Measurements from ENCODE around the gene MPPED1. TPM values are rescaled to one million over a fixed set of nuclear protein-coding genes. Genes with fewer than 3 reads are reported as not detected.

The MPPED1 gene
- total RNA-seq, 1 donor from 2014 or later = not detected

DNA sequence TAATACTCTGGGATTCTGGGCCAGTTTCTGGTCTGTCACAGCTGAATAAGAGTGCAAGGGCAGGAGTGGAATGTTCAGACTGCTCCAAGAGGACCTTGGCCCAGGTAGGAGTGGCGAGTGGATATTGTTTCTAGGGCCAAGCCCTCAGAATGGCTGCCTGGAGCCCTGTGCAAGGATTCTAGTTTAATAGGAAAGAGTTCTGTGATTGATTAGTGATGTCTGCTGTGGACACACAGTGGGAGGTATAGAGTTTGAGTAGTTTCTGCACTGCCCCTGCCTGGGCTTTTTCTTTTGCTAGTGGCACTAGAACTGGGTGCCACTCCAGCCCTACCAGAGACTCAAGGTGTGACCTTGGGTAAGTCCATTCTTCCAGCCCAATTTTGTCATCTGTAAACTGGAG is 9.7 kb upstream of the MPPED1 start:
- Mint-ChIP-seq H3K36me3 (ENCODE audit: low read depth, unreplicated experiment) (no peaks in the 10 kb centered on the region), H3K27me3 (ENCODE audit: low read depth, unreplicated experiment) (peaks cover 67% of the 10 kb centered on the region), H3K4me3 (ENCODE audit: unreplicated experiment) (no peak overlapping the region), H3K4me1 (ENCODE audit: low read depth, unreplicated experiment) (no peaks in the 10 kb centered on the region), H3K27ac (ENCODE audit: unreplicated experiment) (no peak overlapping the region), H3K9me3 (ENCODE audit: unreplicated experiment) (peaks cover 15% of the 10 kb centered on the region)
- Histone ChIP-seq H4K20me1 (ENCODE audit: insufficient read depth, low read length) (no peaks in the 10 kb centered on the region), H3K9ac (ENCODE audit: low read length) (no peak overlapping the region), H3K4me2 (ENCODE audit: low read length) (no peak overlapping the region), H3K27me3 (ENCODE audit: insufficient read depth, low read length) (no peaks in the 10 kb centered on the region), H3K36me3 (ENCODE audit: insufficient read depth, low read length) (no peaks in the 10 kb centered on the region), H3K27ac (ENCODE audit: low read depth, low read length) (no peak overlapping the region), H3K4me1 (ENCODE audit: insufficient read depth, low read length) (no peaks in the 10 kb centered on the region), H3K9me3 (ENCODE audit: insufficient read depth, low read depth, low read length) (no peaks in the 10 kb centered on the region), H3K4me3 (ENCODE audit: insufficient read depth, low read depth, low read length) (no peak overlapping the region), H3K79me2 (ENCODE audit: insufficient read depth, low read length) (no peaks in the 10 kb centered on the region), H2AFZ (ENCODE audit: low read depth, low read length) (no peak overlapping the region)
- FAIRE-seq (no peak), DNase-seq (ENCODE audit: low read depth) (no peak)
- TF ChIP-seq EZH2 (IDR thresholded peaks at IDR 0.05; ENCODE audit: insufficient read depth, low read length) = no peak

DNA sequence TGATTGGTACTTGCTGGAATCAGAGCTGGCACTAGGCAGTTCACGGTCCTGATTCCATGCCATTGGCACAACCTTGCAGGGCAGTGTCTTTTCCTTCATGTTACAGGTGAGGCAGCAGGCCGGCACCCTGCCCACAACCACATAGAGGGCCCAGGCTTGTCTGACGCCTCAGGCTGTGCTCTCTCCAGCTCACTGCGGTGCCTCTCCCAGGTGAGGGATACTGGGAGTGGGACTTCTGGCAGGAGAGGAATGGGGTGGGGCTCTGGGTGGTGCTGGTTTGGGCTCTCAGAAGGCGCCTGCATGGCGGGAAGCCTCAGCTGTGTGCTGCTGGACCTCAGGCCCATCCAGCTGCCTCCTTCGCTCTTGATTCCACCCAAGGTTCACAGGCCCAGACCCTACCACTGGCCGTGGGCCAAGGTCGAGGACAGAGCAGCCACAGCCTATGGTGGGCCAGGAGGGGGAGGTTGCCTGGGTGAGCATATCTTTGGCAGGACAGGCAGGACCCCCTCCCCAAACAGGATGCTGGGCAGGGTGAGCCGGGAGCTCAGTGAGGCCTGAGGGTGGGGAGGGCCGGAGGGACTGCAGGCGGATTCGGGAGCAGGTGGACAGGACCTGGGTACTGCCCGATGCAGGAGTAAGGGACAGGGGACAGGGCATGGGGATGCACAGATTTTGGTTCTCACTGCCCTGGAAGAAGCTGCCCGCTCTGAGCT is 7.0 kb upstream of the MPPED1 start:
- H3K9me3 ChIP-seq (ENCODE audit: insufficient read depth, low read depth, low read length) = no peaks in the 10 kb centered on the region
- H3K4me3 Mint-ChIP-seq (ENCODE audit: unreplicated experiment) = no peak overlapping the region
- H3K27ac Mint-ChIP-seq (ENCODE audit: unreplicated experiment) = no peak overlapping the region
- peaks cover 7% of the 10 kb centered on the region for H3K27me3 ChIP-seq (ENCODE audit: insufficient read depth, low read length)
- TF ChIP-seq, protein P1, sequence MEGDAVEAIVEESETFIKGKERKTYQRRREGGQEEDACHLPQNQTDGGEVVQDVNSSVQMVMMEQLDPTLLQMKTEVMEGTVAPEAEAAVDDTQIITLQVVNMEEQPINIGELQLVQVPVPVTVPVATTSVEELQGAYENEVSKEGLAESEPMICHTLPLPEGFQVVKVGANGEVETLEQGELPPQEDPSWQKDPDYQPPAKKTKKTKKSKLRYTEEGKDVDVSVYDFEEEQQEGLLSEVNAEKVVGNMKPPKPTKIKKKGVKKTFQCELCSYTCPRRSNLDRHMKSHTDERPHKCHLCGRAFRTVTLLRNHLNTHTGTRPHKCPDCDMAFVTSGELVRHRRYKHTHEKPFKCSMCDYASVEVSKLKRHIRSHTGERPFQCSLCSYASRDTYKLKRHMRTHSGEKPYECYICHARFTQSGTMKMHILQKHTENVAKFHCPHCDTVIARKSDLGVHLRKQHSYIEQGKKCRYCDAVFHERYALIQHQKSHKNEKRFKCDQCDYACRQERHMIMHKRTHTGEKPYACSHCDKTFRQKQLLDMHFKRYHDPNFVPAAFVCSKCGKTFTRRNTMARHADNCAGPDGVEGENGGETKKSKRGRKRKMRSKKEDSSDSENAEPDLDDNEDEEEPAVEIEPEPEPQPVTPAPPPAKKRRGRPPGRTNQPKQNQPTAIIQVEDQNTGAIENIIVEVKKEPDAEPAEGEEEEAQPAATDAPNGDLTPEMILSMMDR (IDR thresholded peaks at IDR 0.05; ENCODE audit: insufficient read depth, low read depth, low read length) = no peak
- TF ChIP-seq EZH2 (IDR thresholded peaks at IDR 0.05; ENCODE audit: insufficient read depth, low read length) = no peak
- H3K27ac ChIP-seq (ENCODE audit: low read depth, low read length) = no peak overlapping the region
- H3K79me2 ChIP-seq (ENCODE audit: insufficient read depth, low read length) = no peaks in the 10 kb centered on the region
- peaks cover 8% of the 10 kb centered on the region for H3K9me3 Mint-ChIP-seq (ENCODE audit: unreplicated experiment)
- H3K36me3 ChIP-seq (ENCODE audit: insufficient read depth, low read length) = no peaks in the 10 kb centered on the region
- peaks cover 67% of the 10 kb centered on the region for H3K27me3 Mint-ChIP-seq (ENCODE audit: low read depth, unreplicated experiment)
- no peaks in the 10 kb centered on the region for H3K4me1 ChIP-seq (ENCODE audit: insufficient read depth, low read length)
- no peaks in the 10 kb centered on the region for H3K36me3 Mint-ChIP-seq (ENCODE audit: low read depth, unreplicated experiment)
- H3K4me1 Mint-ChIP-seq (ENCODE audit: low read depth, unreplicated experiment) = no peaks in the 10 kb centered on the region
- no peak overlapping the region for H3K4me3 ChIP-seq (ENCODE audit: insufficient read depth, low read depth, low read length)
- H2AFZ ChIP-seq (ENCODE audit: low read depth, low read length) = no peak overlapping the region
- no peak overlapping the region for H3K4me2 ChIP-seq (ENCODE audit: low read length)
- no peaks in the 10 kb centered on the region for H4K20me1 ChIP-seq (ENCODE audit: insufficient read depth, low read length)
- H3K9ac ChIP-seq (ENCODE audit: low read length) = no peak overlapping the region
- DNase-seq (ENCODE audit: low read depth) (no peak), FAIRE-seq (no peak)

DNA sequence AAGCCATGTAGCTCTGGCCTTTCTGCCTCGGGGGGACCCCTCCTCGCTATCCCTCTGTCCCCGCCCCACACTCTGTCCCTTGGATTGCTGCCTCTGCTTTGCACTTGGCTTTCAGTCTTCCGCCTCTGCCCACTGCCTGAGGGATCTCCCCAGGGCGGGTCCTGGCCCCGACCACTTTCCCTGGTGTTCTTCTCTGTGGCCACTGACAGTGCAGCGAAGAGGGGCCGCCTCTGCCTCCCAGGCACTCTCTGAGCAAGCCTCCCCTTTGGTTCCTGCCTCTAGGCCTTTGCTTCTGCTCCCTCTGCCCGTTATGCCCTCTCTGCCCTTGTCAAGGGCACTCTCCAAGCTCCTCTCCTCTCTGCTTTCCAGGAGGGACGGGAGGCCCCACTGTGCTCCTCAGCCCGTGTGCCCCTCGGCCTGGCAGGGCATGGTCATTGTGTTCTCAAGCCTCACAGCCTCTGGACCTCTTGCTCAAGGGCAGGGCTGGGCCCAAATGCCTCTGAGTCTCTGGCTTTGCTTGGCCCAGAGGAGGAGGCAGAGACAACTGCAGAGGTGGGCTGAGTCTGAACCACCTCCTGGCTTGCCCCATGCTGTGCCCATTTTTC is 5.5 kb upstream of the MPPED1 start:
- no peaks in the 10 kb centered on the region for H3K79me2 ChIP-seq (ENCODE audit: insufficient read depth, low read length)
- Mint-ChIP-seq H3K27me3 (ENCODE audit: low read depth, unreplicated experiment) (peaks cover 73% of the 10 kb centered on the region), H3K27ac (ENCODE audit: unreplicated experiment) (no peak overlapping the region), H3K4me3 (ENCODE audit: unreplicated experiment) (no peak overlapping the region), H3K4me1 (ENCODE audit: low read depth, unreplicated experiment) (no peaks in the 10 kb centered on the region), H3K36me3 (ENCODE audit: low read depth, unreplicated experiment) (no peaks in the 10 kb centered on the region), H3K9me3 (ENCODE audit: unreplicated experiment) (peaks cover 4% of the 10 kb centered on the region)
- H3K27ac ChIP-seq (ENCODE audit: low read depth, low read length) = no peak overlapping the region
- H3K4me3 ChIP-seq (ENCODE audit: insufficient read depth, low read depth, low read length) = no peak overlapping the region
- H3K4me2 ChIP-seq (ENCODE audit: low read length) = no peak overlapping the region
- TF ChIP-seq EZH2 (IDR thresholded peaks at IDR 0.05; ENCODE audit: insufficient read depth, low read length) = no peak
- TF ChIP-seq, protein P1 (IDR thresholded peaks at IDR 0.05; ENCODE audit: insufficient read depth, low read depth, low read length) = no peak
- H3K4me1 ChIP-seq (ENCODE audit: insufficient read depth, low read length) = no peaks in the 10 kb centered on the region
- no peaks in the 10 kb centered on the region for H4K20me1 ChIP-seq (ENCODE audit: insufficient read depth, low read length)
- H2AFZ ChIP-seq (ENCODE audit: low read depth, low read length) = no peak overlapping the region
- peaks cover 20% of the 10 kb centered on the region for H3K27me3 ChIP-seq (ENCODE audit: insufficient read depth, low read length)
- H3K36me3 ChIP-seq (ENCODE audit: insufficient read depth, low read length) = no peaks in the 10 kb centered on the region
- FAIRE-seq (no peak), DNase-seq (ENCODE audit: low read depth) (no peak)
- H3K9ac ChIP-seq (ENCODE audit: low read length) = no peak overlapping the region
- no peaks in the 10 kb centered on the region for H3K9me3 ChIP-seq (ENCODE audit: insufficient read depth, low read depth, low read length)

Data from astrocyte (in vitro differentiated cells and primary cell).